Measurements from ENCODE around the gene M1AP.

GRCh38 chr2:74596584-74596983, 51.5 kb downstream of the M1AP start:
- no peak for TF ChIP-seq CTCF (IDR thresholded peaks at IDR 0.05; ENCODE audit: borderline replicate concordance, extremely low read depth, low read length, poor library complexity, severe bottlenecking)
- no peak for TF ChIP-seq EZH2 (IDR thresholded peaks at IDR 0.05; ENCODE audit: borderline replicate concordance, low read depth, low read length, severe bottlenecking)

Data from DND-41 (cell line).